MV-4-11 (cell line): ENCODE measurements around the gene REV1.
"Not testable (repeated sequence)": the region's sequence is repeated elsewhere in the genome, so short reads cannot be mapped to it uniquely, and the experiment has no call there.

Source experiments
- DNase-seq: peaks from one replicate; lab custom pipeline; 2025; lab: John Stamatoyannopoulos, UW

Gene REV1

DNA sequence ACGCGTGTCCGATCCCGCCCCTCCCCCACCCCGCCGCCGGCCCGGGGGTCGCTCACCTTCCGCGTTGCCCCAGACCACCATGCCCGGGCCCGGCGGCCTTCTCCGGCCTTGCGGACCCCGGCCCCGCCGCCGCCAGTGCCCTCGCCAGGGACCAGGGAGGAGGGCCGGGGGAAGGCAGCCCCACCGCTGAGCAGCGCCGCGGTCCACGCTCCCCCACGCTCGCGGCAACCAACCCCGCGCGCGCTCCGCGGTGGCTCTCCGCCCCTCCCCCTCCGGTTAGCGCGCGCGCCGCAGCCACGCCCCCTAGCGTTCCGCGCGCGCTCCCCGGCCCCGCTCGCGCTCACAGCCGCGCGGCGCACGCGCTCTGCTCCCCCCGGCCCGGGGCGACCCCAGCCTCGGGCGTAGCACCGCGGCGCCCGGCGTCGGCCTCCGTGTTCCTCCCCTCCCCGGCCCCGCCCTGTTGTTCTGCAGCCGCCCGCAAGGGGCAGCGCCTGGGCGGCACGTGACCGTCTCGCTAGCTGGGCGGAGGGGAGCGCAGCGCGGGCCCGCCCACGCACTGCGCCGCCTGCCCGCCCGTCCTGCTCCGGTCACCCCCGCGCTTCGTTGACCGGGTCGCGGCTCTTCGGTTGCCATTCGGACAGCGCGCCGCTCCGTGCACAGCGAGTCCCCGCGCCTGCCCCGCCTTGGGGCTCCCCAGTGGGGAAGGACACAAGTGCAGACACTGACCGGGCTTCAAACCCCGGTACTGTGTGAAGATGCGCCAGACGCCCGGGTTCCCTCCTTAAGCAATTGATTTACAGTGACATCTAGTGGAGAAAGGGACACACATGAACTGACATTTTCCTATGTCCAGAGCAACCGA is at the start of gene REV1:
REV1 (minus strand) TSS at position 257 of the 862 bp plus-strand sequence. CDS start 25,042 bp downstream, outside the sequence.
- DNase-seq, result peak; percentile 88

DNA sequence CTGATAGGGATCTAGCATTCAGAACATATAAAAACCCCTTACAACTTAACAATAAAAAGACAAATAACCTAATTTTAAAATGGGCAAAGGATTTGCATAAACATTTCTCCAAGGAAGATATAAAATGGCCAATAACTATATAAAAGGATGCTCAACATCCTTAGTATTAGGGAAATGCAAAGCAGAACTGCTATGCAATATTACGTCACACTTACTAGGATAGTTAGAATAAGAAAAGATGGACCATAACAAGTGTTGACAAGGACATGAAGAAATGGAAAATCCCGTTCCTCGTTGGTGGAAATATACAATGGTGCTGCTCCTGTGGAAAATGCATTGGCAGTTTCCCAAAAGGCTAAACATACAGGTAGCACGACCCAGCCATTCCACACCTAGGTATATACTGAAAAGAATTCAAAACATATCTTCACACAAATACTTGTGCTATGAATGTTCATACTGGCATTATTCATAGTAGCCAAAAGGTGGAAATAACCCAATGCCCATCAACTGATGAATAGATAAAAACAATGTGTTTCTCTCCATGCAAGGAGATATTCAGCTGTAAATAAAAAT is 48.2 kb upstream of the REV1 start:
- no peak for DNase-seq

DNA sequence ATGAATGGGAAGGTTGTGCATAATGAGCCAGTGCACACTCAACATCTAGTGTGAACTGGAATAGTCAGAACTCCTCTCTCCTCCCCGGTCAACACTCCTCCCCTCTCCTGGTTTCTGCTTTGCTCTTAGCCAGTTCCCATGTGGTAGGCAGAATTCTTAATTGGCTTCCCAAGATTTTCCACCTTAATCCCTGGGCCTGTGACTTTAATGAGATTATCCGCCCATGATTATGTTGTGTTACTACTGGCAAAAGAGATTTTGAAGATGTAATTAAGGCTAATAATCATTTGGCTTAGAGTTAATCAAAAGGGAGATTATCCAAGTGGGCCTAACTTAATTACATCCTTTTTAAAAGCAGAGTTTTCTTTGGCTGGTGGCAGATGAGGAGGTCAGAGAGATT is 34.2 kb upstream of the REV1 start:
- no peak for DNase-seq

DNA sequence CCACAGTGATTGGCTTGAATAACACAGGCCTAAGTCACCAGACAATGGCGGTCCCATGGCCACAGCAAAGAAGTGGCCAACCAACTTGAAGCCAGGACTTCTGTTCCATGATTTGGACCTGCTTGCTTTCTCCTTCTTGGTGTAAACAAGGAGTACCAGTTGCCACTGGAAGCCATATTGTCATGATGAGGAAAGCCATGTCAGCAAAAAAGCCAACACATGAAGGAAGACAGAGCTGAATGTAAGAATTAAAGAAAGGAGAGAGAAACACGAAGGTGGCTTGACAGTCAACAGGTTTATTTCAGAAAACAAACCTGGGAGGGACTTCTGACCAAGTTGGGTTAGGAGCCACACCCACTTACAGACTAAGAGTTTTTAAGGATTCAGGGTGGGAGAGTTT is 32.3 kb upstream of the REV1 start:
- no peak for DNase-seq

DNA sequence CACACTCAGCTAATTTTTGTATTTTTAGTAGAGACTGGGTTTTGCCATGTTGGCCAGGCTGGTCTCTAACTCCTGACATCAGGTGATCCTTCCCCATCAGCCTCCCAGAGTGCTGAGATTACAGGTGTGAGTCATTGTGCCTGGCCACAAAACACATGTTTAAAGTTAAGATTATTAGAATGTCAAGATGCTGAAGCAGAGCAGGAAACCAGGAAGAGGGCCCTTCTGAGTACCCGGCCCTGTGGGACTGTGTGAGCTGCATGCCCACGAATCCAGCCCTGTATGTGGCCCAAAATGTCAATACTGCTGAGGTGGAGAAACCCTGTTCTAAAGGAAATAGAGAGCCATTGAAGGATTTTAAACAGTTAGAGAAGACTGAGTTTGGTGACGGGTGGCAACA is 31.0 kb upstream of the REV1 start:
- no peak for DNase-seq

DNA sequence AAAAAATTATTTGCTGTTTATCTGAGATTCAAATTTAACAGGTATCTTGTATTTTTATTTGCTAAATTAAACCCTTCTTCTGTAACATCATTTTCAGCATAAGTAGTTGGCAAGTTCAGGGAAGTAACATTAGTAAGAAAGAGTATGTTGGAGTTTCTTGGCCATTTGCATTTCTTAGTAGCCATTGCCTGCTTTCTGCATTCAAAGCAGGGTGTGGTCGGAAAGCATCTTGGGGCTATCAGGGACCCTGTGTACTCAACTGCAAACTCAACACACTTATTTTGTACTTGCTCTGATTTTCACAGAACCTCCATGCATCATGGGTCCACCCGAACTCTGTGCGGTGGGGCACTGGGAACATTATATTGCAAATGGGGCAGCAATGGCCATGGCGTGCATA is 30.4 kb upstream of the REV1 start:
- DNase-seq, result no peak

DNA sequence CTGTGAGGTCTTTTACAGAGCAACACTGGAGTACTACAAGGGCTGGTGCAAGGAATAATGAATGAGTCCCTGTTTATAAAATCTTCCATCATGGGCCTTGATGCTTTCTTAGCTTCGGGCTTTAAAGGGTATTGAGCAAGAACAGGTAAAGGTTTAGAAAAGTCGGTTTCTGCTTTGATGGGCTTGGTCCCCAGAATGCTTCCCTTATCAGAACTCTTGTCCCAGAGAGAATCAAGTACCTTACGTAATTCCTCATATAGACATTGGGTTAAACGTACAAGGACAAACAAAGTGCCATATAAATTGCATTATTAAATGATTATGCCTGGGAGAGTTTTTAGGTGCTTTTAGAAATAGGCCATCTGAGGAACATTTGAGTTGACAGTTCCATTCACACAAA is 24.5 kb upstream of the REV1 start:
- DNase-seq, result no peak

DNA sequence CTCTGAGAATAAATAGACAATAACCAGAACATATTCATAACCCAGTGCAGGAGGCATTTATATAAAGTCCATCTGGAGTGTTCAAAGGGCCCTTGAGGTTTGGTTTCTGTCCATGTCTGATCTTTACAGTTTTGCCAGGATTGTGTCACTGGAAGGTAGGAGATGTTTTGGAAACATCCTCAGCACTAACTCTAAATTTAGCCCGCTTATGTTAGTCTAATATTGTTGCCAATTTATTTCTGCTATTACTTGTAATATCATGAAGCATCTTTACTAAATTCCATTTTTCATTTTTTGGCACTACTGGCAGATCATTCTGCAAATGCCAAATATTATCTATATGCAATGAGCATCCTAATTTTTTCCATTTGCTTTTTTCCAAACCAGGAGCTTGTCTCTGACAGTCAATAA is 22.4 kb upstream of the REV1 start:
- no peak for DNase-seq

DNA sequence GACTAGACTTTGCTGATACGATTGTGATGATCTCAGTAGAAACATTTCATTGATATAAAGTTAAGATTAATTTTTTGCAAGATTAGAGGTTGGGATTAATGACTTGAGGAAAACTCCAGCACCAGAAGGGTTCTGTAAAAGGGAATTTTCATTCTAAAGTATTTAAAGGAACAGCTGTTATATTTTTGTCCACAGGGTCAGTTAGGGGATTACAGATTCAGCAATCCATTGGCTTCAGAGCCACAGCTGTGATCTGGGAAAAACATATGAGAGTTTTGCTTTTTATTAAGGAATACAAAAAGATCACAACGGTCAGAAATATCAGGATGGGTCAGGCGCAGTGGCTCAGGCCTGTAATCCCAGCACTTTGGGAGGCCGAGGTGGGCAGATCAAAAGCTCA is 19.6 kb upstream of the REV1 start:
- no peak for DNase-seq

DNA sequence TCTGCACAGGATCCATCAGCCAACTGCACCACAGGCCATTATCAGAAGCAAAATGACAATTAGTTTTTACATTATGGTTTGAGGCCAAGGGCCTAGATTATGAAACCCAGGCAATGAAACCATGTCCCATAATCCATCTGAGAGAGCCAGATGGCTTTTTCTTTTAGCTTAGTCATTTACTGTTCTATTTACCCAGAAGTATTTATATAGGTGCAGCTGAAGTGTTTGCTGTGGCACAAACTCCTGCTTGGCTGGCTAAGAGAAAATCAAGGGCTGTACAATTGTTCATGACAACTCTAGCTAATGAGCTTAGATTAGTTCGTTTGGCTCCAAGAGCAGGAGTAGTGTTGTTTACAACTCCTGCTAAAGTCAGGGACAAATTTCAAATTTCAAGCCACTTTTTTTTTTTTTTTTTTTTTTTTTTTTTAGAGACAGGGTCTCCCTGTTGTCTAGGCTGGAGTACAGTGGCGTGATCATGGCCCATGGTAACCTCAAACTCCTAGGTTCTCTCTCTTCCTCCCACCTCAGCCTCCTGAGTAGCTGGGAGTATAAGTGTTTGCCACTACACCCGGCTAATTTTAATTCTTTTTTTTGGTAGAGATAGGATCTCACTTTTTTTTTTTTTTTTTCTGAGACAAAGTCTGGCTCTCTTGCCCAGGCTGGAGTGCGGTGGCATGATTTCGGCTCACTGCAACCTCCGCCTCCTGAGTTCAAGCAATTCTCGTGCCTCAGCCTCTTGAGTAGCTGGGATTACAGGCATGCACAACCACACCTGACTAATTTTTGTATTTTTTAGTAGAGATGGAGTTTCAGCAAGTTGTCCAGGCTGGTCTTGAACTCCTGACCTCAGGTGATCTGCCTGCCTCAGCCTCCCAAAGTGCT is 18.4 kb upstream of the REV1 start:
- peak; percentile 36 for DNase-seq

DNA sequence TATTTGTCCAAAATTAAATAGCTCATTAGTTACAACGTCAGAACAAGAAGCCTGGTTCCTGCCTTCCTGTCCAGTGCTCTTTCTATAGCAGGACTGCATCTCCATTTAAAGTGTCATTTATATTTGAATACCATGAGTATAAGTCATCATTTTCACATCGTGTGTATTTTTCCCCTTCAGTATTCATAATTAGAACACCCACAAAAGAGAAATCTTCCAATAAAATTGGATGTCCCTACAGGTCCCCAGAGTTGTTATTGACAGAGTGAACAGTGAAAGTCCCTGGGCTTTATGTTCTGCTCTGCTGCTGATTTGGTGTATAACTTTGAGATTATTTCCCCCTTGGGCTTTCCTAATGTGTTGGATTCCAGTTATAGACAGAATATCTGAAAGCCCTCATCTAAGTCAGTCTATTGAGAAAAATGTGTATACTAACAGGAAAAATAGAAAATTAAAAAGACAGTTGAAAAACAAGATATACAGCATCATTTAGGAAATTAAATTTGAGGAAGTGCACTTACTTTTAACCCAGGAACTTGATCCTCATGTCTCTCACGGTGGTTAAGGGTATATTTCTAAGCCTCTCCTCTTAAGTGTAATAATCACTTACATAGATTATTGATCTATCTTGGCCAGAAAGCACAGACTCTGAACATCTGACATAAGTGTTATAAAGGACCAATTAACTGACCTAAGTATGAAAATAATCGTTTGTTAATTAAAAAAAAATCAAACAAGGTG is 15.2 kb upstream of the REV1 start:
- no peak for DNase-seq

DNA sequence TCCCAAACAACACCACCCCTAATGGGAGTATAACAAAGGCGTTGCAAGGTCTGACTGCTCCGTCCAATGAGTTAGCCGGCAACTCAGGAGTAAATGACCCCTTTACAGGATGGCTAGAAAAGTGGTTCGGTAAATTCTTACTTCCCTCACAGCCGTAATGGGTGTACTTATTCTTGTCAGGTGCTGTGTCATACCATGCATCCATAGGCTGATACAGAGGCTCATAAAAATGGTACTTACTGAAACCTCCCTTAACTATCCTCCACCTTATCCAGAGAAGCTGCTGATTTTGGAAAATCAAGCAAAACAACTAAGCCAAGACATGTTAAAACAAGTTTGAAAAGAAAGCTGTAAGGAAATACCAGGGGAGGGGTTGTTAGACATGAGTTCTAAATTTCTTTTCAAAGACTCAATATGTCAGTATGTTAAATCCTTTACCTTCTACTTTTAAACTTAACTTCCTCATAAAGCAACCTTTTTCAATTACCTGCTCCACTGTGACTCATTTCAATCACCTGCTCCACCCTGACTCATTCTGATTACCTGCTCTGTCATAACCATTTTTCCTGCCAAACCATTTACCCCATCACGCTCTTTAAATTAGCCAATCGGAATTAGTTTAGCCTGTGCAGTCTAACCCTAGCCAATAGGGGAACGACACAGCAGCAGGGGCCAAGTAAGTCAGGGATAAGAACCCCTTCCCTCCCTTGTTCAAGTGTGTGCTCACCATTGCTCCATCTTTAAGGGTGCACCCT is 14.0 kb upstream of the REV1 start:
- not testable (repeated sequence) for DNase-seq

DNA sequence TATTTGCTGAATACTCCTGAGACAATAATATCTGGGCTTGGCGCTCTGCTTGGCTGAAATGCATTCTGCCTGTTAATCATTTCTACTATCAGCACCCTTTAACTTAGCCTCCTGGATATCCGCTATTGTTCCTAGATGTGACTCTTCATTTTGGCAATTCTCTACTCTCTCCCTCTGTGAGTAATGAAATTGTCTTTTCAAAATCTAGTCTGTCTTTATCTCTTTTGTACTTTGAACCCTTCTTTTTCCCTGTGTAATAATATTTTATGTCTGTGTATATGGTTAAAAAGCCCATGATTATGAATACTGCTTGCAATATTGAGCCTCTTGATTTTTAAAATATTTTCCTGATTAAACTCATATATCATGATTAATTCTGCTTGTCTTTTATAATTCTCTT is 6.2 kb upstream of the REV1 start:
- no peak for DNase-seq

DNA sequence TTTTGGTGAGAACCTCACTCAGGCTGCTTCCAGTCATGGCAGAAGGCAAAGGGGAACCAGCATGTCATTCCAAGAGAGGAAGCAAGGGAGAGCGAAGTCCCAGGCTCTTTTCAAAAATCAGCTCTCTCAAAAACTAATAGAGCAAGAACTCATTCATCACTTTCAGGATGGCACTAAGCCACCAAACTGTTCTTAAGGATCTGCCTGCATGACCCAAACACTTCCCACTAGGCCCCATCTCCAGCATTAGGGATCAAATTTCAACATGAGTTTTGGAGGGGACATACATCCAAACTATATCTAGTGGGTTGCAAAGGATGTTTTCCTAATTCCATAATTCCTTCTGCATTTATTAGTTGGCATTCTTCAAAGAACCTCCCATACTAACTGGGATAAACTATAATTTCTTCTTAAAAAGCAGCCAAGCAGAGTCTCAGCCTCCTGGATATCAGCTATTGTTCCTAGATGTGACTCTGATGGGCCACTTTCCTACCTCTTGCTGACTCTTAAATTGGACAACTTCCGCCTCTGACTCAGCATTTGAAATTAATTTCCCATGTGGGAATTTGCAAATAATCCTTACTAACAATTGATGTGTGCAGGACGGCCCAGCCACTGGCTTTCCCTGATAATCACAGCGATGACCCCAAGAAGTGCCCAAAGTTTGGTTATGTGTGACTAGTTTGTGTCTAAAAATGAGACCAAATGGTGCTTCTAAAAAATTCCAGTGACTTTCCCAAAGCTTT is 5.5 kb upstream of the REV1 start:
- DNase-seq, result no peak

DNA sequence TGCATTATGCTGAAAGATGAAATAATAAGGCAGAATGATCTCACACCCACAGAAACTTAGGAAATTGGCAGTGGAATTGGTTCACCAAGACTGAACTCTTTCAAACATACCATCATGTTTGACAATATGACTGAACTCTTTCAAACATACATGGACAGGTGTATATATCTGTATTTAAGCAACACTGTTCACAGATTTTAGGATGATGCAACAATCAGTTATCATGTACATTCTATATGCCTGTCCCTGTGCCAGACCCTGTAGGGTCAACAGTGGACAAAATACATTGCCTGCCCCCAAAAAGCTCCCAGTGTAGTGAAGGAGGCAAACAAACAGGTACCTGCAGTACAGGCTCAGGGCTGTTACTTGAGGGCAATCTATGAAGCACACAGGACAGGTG is 2.9 kb upstream of the REV1 start:
- no peak for DNase-seq

DNA sequence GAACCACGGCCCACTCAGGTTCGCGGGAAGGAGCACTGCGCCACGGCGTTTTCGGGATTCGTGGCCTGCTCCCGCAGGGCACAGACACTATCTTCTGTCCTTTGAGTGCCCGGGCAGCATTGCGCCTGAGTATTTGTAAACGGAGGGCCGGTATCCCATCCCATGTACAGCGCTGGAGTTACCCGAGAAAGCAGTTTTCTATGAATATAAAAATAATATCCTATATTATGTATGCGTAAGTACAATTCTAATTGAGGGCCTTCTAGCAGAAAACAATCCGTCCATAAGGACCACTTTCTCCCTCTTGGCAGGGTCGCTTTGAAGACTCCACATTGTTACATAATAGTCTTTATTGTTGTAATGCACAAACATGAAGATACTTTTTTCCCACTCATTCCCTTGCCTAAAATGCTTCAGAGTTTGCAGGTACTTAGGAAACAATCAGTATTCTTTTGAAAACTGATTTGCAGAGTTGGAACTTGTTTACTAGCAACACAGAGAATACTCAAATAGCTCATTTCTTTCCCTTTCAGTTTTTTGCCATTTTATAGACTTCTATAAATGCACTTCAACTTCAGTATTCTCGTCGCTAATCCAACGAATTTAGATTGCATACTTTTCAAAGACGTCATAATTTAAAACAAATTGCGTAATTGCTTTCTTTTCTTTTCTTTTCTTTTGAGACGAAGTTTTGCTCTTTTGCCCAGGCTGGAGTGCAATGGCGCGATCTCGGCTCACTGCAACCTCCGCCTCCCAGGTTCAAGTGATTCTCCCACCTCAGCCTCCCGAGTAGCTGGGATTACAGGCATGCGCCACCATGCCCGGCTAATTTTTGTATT is 1.0 kb upstream of the REV1 start:
- DNase-seq, result no peak

DNA sequence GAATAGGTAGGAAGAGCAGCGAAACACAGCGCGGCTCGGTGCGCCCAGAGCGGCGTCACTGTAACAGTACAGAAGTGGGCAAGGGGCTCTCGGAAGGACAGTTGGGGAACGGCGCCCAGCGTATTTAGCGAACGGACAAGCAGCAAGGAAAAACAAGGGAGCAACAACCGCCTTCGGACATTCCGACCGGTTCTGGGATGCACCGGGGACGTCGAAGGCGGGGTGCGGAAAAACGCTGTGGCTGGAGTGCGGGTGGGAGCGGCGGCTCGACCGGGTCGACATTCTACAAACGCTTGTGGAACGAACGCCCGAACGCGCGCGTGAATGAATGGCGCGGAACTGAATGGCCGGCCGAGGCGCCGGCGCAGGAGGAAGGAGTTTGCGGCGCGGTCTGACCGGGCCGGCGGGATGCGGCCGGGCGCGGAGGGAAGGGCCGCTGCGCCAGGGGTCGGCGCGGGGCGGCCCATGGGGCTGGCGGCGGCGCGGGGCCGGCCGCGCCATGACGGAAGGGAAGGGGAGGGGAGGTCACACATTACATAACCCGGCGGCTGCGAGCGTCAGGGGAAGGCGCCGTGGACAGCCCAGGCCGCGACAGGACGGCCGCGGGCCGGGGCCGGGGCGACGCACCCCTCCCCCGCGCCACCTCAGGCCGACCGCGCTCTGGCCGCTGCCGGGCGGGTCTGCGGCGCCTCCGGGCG is 605 bp downstream of the REV1 start:
- peak; percentile 48 for DNase-seq

DNA sequence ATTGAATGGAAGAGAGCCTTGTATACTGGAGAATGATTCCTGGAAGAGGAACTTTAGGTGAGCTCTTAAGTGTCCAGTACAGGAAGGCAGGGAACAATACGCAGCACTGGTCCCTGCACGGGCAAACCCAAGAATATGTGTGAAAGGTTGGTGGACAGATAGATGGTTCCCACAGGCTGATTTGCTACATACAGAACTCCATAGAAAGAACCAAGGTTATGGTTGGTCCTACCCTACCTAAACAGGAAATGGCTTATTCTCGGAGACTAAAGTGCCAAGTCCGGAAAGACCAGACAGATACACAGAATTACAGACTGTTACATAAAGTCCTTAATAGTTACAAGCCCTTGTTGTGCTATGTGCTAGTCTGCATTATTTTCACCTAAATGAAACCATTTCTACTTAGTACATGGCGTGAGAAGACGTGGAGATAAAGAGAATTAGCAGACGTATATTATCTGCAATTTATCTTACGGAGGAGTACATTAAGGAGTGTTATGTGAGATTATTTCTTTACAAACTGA is 1.2 kb downstream of the REV1 start:
- peak; percentile 17 for DNase-seq

DNA sequence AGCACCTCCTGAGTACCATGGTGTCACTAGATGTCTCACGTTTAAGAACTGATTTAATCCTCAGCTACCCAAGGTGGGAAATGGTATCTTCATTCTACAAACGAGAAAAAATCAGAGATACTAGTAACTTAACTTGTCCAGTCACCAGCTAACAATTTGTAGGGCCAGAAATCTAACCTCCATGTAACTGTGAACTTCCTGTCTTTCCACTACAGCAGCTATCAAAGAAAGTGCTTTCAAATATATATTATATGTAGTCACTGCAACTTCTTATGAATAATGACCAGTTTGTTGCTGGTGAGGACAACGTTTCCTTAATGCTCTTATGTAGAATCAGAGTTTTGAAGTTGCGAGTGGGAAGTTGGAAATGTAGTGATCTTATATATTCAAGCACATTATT is 1.9 kb downstream of the REV1 start:
- no peak for DNase-seq
